ENCODE data around the gene ADA.
A peak's percentile ranks its signal among the peaks of the same experiment; 100 is the strongest.
"Not testable (repeated sequence)": the region's sequence is repeated elsewhere in the genome, so short reads cannot be mapped to it uniquely, and the experiment has no call there.

The ADA gene

DNA sequence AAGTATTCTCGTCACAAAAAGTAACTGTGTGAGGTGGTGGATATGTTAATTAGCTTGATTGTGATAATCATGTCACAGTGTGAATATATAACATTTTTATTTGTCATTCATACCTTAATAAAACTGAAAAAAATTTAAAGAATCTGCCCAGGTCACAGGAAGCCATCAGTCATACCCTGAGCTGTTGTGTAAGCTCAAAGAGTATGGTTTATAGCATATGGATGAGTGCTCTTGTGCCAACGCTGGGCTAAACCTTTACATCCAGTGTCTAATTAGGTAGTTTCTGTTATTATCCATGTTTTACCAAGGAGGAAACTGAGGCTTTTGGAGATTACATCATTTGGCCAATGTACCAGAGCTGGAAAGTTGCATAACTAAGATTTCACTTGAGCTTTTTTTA, 57.7 kb downstream of the ADA start:
- Histone ChIP-seq H4K20me1 (ENCODE audit: control insufficient read depth, insufficient read depth, low read depth, low read length) (no peaks in the 10 kb centered on the region), H3K4me3 (ENCODE audit: low read length) (no peak overlapping the region), H3K9me2 (replicated peaks; ENCODE audit: control insufficient read depth, low read length) (no peaks in the 10 kb centered on the region), H3K27me3 (ENCODE audit: control insufficient read depth, low read length) (no peaks in the 10 kb centered on the region), H3K9me3 (ENCODE audit: control insufficient read depth, insufficient read depth, low read length) (no peaks in the 10 kb centered on the region), H3K79me2 (ENCODE audit: control insufficient read depth, low read length) (peaks cover 62% of the 10 kb centered on the region), H3K4me1 (ENCODE audit: control insufficient read depth, low read length) (peaks cover 86% of the 10 kb centered on the region), H3K4me2 (ENCODE audit: low read length) (no peak overlapping the region), H3K36me3 (ENCODE audit: control insufficient read depth, low read length) (peaks cover 63% of the 10 kb centered on the region), H3K27ac (ENCODE audit: low read depth, low read length) (no peak overlapping the region), H3F3A (ENCODE audit: control insufficient read depth, insufficient read depth) (peaks cover 3% of the 10 kb centered on the region; the same call in 1 of the 2 replicates)
- TF ChIP-seq EZH2phosphoT487 (IDR thresholded peaks at IDR 0.05; ENCODE audit: borderline replicate concordance, low read length): no peak

DNA sequence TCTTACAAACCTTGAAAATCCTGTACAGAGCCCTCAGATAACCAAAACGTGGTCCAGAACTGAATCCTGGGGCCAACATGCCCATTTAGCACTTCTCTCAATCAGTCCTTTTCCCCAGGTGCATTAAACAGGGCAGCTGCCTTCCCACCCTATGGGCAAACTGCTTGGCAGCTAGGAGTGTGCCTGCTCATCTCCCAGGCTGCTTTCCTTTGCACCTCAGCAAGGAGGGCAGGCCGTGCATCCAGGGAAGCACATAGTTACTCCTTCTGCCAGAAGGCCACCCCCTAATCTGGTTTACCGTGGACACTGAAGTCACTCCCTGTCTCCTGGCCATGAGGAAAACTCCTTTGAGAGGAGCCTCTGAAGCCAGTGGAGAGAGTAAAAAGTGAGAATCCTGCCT, 59.1 kb downstream of the ADA start:
- no peaks in the 10 kb centered on the region for H3K9me2 ChIP-seq (replicated peaks; ENCODE audit: control insufficient read depth, low read length)
- H3F3A ChIP-seq (ENCODE audit: control insufficient read depth, insufficient read depth): peaks cover 11% of the 10 kb centered on the region
- peaks cover 58% of the 10 kb centered on the region for H3K36me3 ChIP-seq (ENCODE audit: control insufficient read depth, low read length)
- H3K4me2 ChIP-seq (ENCODE audit: low read length): no peak overlapping the region
- peaks cover 59% of the 10 kb centered on the region for H3K79me2 ChIP-seq (ENCODE audit: control insufficient read depth, low read length)
- H3K27me3 ChIP-seq (ENCODE audit: control insufficient read depth, low read length): no peaks in the 10 kb centered on the region
- H4K20me1 ChIP-seq (ENCODE audit: control insufficient read depth, insufficient read depth, low read depth, low read length): no peaks in the 10 kb centered on the region
- no peak overlapping the region for H3K27ac ChIP-seq (ENCODE audit: low read depth, low read length)
- TF ChIP-seq, protein P1, sequence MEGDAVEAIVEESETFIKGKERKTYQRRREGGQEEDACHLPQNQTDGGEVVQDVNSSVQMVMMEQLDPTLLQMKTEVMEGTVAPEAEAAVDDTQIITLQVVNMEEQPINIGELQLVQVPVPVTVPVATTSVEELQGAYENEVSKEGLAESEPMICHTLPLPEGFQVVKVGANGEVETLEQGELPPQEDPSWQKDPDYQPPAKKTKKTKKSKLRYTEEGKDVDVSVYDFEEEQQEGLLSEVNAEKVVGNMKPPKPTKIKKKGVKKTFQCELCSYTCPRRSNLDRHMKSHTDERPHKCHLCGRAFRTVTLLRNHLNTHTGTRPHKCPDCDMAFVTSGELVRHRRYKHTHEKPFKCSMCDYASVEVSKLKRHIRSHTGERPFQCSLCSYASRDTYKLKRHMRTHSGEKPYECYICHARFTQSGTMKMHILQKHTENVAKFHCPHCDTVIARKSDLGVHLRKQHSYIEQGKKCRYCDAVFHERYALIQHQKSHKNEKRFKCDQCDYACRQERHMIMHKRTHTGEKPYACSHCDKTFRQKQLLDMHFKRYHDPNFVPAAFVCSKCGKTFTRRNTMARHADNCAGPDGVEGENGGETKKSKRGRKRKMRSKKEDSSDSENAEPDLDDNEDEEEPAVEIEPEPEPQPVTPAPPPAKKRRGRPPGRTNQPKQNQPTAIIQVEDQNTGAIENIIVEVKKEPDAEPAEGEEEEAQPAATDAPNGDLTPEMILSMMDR (IDR thresholded peaks at IDR 0.05; ENCODE audit: low read depth, low read length, poor library complexity, severe bottlenecking): no peak
- no peak for TF ChIP-seq EZH2phosphoT487 (IDR thresholded peaks at IDR 0.05; ENCODE audit: borderline replicate concordance, low read length)
- peaks cover 86% of the 10 kb centered on the region for H3K4me1 ChIP-seq (ENCODE audit: control insufficient read depth, low read length)
- no peaks in the 10 kb centered on the region for H3K9me3 ChIP-seq (ENCODE audit: control insufficient read depth, insufficient read depth, low read length)
- H3K4me3 ChIP-seq (ENCODE audit: low read length): no peak overlapping the region

DNA sequence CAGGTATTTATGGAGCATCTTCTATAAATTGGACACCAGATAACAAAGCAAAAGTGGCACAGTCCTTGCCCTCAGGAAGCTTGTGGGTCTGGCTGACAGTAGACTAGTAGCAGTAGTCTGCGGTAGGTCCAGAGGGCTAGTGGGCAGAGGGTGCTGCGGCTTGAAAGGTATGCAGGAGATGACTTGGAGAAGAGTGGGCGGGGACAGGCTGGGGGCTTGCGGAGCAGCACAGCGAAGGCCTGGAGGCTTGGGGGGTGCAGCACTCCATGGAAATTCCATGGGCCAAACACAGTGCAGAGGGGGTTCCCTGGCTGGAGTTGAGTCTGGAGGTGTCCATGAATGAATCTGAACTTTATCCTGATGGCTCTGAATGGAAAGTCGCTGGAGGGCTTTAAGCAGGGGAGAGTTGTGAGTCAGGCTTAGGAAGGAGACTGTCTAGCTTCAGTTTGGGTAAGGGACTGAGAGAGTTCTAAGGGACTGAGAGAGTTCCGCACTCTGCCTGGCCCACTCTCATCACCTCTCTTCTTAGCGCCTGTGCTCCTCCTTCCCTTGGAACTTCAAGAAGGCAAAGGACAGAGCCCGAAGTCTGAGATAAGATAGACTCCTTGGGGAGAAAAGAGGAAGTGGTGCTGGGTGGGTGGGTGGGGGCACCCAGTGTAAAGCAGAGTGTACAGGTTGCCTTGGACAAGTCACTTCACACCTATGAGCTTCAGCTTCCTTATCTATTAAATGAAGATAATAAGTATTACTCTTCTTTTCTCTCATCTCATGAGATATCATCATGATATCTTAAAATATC, 60.3 kb downstream of the ADA start:
- Histone ChIP-seq H3K9me2 (replicated peaks; ENCODE audit: control insufficient read depth, low read length) (no peaks in the 10 kb centered on the region), H3K27ac (ENCODE audit: low read depth, low read length) (no peak overlapping the region), H3K4me2 (ENCODE audit: low read length) (peak overlapping the region; percentile 3), H3K9me3 (ENCODE audit: control insufficient read depth, insufficient read depth, low read length) (no peaks in the 10 kb centered on the region), H3K4me1 (ENCODE audit: control insufficient read depth, low read length) (peaks cover 91% of the 10 kb centered on the region), H3K27me3 (ENCODE audit: control insufficient read depth, low read length) (no peaks in the 10 kb centered on the region), H3K79me2 (ENCODE audit: control insufficient read depth, low read length) (peaks cover 56% of the 10 kb centered on the region), H3F3A (ENCODE audit: control insufficient read depth, insufficient read depth) (peaks cover 20% of the 10 kb centered on the region), H3K4me3 (ENCODE audit: low read length) (no peak overlapping the region), H4K20me1 (ENCODE audit: control insufficient read depth, insufficient read depth, low read depth, low read length) (no peaks in the 10 kb centered on the region), H3K36me3 (ENCODE audit: control insufficient read depth, low read length) (peaks cover 63% of the 10 kb centered on the region)
- TF ChIP-seq EZH2phosphoT487 (IDR thresholded peaks at IDR 0.05; ENCODE audit: borderline replicate concordance, low read length): no peak
- TF ChIP-seq, protein P1 (IDR thresholded peaks at IDR 0.05; ENCODE audit: low read depth, low read length, poor library complexity, severe bottlenecking): no peak

DNA sequence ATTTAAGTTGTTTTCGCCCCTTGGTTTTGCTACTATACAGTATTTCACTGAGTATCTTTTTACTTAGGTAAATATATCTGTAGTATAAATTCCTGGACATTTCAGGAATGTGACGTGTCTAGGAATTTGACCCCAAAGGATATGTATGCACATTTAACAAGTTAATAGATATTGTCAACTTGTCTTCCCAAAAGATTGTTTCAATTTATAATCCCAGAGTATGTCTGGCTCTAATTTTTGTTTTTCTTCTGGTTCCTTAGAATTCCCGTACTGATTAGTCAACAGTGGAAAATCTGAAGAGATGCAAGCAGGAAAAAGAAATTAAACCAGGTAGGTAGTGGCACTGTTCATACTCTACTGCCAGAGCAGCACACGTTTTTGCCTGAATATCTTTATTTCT, 62.0 kb downstream of the ADA start:
- peaks cover 74% of the 10 kb centered on the region for H3K36me3 ChIP-seq (ENCODE audit: control insufficient read depth, low read length)
- H4K20me1 ChIP-seq (ENCODE audit: control insufficient read depth, insufficient read depth, low read depth, low read length): no peaks in the 10 kb centered on the region
- H3K4me2 ChIP-seq (ENCODE audit: low read length): no peak overlapping the region
- H3K9me2 ChIP-seq (replicated peaks; ENCODE audit: control insufficient read depth, low read length): no peaks in the 10 kb centered on the region
- peaks cover 61% of the 10 kb centered on the region for H3K79me2 ChIP-seq (ENCODE audit: control insufficient read depth, low read length)
- H3K4me1 ChIP-seq (ENCODE audit: control insufficient read depth, low read length): peaks cover 98% of the 10 kb centered on the region
- no peak overlapping the region for H3K4me3 ChIP-seq (ENCODE audit: low read length)
- no peaks in the 10 kb centered on the region for H3K27me3 ChIP-seq (ENCODE audit: control insufficient read depth, low read length)
- no peaks in the 10 kb centered on the region for H3K9me3 ChIP-seq (ENCODE audit: control insufficient read depth, insufficient read depth, low read length)
- no peak overlapping the region for H3K27ac ChIP-seq (ENCODE audit: low read depth, low read length)
- TF ChIP-seq, protein P1 (IDR thresholded peaks at IDR 0.05; ENCODE audit: low read depth, low read length, poor library complexity, severe bottlenecking): no peak
- no peak for TF ChIP-seq EZH2phosphoT487 (IDR thresholded peaks at IDR 0.05; ENCODE audit: borderline replicate concordance, low read length)
- H3F3A ChIP-seq (ENCODE audit: control insufficient read depth, insufficient read depth): peaks cover 31% of the 10 kb centered on the region

DNA sequence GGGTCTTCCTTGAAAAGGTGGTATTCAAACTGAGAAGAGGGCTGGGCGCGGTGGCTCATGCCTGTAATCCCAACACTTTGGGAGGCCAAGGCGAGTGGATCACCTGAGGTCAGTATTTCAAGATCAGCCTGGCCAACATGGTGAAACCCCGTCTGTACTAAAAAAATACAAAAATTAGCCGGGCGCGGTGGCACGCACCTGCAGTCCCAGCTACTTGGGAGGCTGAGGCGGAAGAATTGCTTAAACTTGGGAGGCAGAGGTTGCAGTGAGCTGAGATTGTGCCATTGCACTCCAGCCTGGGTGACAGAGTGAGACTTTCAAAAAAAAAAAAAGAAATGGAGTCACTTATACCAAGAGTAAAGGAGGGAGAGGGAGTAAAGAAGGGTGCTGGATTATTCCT, 63.2 kb downstream of the ADA start:
- H3K9me3 ChIP-seq (ENCODE audit: control insufficient read depth, insufficient read depth, low read length); H3K9me2 ChIP-seq (replicated peaks; ENCODE audit: control insufficient read depth, low read length); H3K27me3 ChIP-seq (ENCODE audit: control insufficient read depth, low read length); H4K20me1 ChIP-seq (ENCODE audit: control insufficient read depth, insufficient read depth, low read depth, low read length): not testable (repeated sequence)
- Histone ChIP-seq H3K79me2 (ENCODE audit: control insufficient read depth, low read length) (peaks cover 66% of the 10 kb centered on the region), H3K27ac (ENCODE audit: low read depth, low read length) (peak overlapping the region; percentile 95), H3K4me2 (ENCODE audit: low read length) (peak overlapping the region; percentile 83), H3K4me3 (ENCODE audit: low read length) (peak overlapping the region; percentile 81), H3K4me1 (ENCODE audit: control insufficient read depth, low read length) (peaks cover 98% of the 10 kb centered on the region), H3K36me3 (ENCODE audit: control insufficient read depth, low read length) (peaks cover 67% of the 10 kb centered on the region), H3F3A (ENCODE audit: control insufficient read depth, insufficient read depth) (peaks cover 36% of the 10 kb centered on the region)

Data from DOHH2 (cell line).